Activated naive CD8-positive, alpha-beta T cell treated with anti-CD3 and anti-CD28 coated beads for 36 hours (primary cell): ENCODE data around the gene CDC14B. TPM values are rescaled to one million over a fixed set of nuclear protein-coding genes. Genes with fewer than 3 reads are reported as not detected.

ENCODE experiments used
- DNase-seq: peaks from one replicate; pipeline ENCODE4 v3.0.0; 2021
- H3K27ac Mint-ChIP-seq: one replicate; pipeline ENCODE4 v1.8.0; 2022; ENCODE audit warnings: mild to moderate bottlenecking, moderate library complexity, mixed read lengths
- H3K27me3 Mint-ChIP-seq: one replicate; pipeline ENCODE4 v1.8.0; 2022; ENCODE audit warnings: mild to moderate bottlenecking, mixed read lengths
- H3K36me3 Mint-ChIP-seq: one replicate; pipeline ENCODE4 v1.8.0; 2021; ENCODE audit warnings: mild to moderate bottlenecking, mixed read lengths
- H3K4me1 Mint-ChIP-seq: one replicate; pipeline ENCODE4 v1.8.0; 2021; ENCODE audit warnings: mixed read lengths
- H3K4me3 Mint-ChIP-seq: one replicate; pipeline ENCODE4 v1.8.0; 2022; ENCODE audit warnings: mild to moderate bottlenecking, moderate library complexity, mixed read lengths
- H3K9me3 Mint-ChIP-seq: one replicate; pipeline ENCODE4 v1.8.0; 2022; ENCODE audit warnings: mixed read lengths
- total RNA-seq, 2 experiments: library from RNA; stranded (reverse); gene quantifications; one replicate each; pipeline ENCODE4 v1.2.3, GENCODE V29; 2021

Gene CDC14B
- total RNA-seq, 2 experiments from 2014 or later = 0.56 to 0.70 TPM

DNA sequence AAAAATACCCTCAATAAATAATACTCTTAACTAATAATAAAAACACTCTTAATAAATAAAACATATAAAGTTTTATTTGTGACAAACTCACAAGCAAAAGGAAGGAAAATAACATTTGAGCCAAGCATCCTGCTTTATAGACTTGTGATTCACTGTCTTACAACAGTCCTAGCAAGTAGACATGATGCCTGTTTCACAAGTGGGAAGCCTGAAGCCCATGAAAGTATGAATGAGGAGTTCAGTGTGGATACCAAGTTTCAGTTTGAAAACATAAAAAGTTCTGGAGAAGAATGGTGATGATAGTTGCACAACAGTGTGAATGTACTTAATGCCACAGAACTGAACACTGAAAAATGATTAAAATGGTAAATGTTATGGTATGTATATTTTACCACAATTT lies 158.8 kb downstream of the CDC14B start:
- Mint-ChIP-seq H3K27ac (no peak overlapping the region), H3K4me3 (no peak overlapping the region), H3K27me3 (no peaks in the 10 kb centered on the region), H3K36me3 (peaks cover 7% of the 10 kb centered on the region), H3K4me1 (peaks cover 3% of the 10 kb centered on the region), H3K9me3 (no peaks in the 10 kb centered on the region)
- DNase-seq = no peak

DNA sequence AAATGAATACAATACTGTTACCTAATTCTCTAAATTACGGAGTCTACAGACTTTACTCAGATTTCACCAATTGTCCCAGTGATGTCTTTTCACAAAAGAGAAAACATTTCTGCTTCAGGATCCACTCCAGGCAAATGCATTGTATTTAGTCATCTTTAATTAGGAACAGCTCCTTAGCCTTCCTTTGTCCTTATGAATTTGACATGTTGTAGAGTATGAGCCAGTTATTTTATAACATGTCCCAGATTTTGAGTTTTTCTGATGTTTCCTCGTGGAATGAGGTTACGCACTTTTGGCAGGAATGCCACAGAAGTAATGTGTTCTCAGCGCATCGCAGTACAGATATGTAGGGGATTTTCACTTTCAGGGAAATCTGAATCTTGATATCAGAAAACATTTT lies 159.2 kb downstream of the CDC14B start:
- Mint-ChIP-seq H3K9me3 (no peaks in the 10 kb centered on the region), H3K27me3 (no peaks in the 10 kb centered on the region), H3K36me3 (peaks cover 7% of the 10 kb centered on the region), H3K4me3 (no peak overlapping the region), H3K27ac (no peak overlapping the region), H3K4me1 (peaks cover 3% of the 10 kb centered on the region)
- no peak for DNase-seq

DNA sequence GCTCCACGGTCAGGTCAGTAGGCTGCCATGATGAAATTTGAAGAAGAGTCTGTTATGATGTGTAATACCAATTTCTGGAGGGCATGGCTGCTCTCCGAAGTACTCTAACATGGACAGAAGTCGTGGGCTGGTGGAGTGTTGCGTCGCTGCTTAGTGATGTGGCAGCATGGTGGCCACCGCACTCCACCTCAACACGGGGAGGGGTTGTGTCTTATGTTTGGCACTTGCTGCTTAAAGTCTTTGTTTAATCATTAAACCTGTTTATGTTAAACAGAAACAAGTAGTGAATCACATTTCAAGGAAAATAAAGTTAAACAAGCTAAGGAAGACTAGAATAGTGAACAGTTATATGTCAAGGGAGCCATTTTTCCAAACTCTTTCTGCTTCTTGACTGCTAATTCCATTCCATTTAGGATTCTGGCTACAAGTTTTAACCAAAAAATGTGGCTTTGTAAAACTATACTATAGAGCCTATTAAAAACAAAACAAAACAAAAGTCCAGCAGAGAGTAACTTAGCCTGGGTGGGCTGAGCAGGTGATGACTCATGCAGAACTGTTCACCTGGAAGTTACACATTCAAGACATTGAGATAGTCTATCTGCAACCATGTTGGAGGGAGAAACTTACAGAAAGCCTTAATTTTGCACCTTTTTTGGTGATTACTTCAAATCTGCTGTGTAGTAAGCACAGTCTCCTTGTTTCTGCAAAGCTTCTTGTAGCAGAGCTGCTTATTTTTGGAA lies 160.2 kb downstream of the CDC14B start:
- no peak overlapping the region for H3K4me3 Mint-ChIP-seq
- H3K4me1 Mint-ChIP-seq = peaks cover 3% of the 10 kb centered on the region
- no peak for DNase-seq
- H3K9me3 Mint-ChIP-seq = no peaks in the 10 kb centered on the region
- H3K36me3 Mint-ChIP-seq = peaks cover 7% of the 10 kb centered on the region
- no peak overlapping the region for H3K27ac Mint-ChIP-seq
- H3K27me3 Mint-ChIP-seq = no peaks in the 10 kb centered on the region

DNA sequence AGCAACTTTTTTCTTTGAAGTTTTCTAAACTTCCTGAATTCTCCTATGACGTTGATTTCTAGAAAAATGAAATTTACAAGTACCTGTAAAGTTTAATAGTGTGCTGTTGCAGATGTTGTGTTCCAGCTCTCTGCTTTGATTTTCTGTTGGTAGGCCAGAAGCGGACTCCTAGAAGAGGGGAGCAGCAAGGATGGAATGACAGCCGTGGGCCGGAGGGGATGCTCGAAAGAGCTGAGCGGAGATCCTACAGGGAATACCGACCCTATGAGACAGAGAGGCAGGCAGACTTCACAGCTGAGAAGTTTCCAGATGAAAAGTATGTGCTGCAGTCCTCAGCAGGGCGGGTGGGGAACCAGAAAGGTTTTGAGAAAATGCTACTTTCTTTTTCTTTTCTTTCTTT lies 161.4 kb downstream of the CDC14B start:
- no peak overlapping the region for H3K27ac Mint-ChIP-seq
- H3K36me3 Mint-ChIP-seq = peaks cover 7% of the 10 kb centered on the region
- H3K9me3 Mint-ChIP-seq = no peaks in the 10 kb centered on the region
- no peak for DNase-seq
- peaks cover 9% of the 10 kb centered on the region for H3K4me1 Mint-ChIP-seq
- H3K27me3 Mint-ChIP-seq = no peaks in the 10 kb centered on the region
- H3K4me3 Mint-ChIP-seq = no peak overlapping the region

DNA sequence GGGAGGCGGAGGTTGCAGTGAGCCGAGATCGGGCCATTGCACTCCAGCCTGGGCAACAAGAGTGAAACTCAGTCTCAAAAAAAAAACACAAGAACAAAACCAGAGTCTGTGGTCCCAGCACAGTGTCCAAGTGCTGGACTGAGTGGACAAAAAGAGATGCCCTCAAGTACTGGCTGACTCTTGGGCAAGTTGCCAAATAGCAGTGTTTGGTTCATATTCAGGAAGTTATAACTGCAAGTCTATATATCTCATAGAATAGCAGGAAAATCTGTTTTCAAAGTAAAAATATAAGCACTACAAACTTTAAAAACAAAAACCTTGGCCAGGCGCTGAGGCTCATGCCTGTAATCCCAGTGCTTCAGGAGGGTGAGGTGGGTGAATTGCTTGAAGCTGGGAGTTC lies 162.4 kb downstream of the CDC14B start:
- no peaks in the 10 kb centered on the region for H3K9me3 Mint-ChIP-seq
- no peaks in the 10 kb centered on the region for H3K27me3 Mint-ChIP-seq
- H3K27ac Mint-ChIP-seq = no peak overlapping the region
- no peak overlapping the region for H3K4me3 Mint-ChIP-seq
- DNase-seq = no peak
- peaks cover 14% of the 10 kb centered on the region for H3K4me1 Mint-ChIP-seq
- peaks cover 7% of the 10 kb centered on the region for H3K36me3 Mint-ChIP-seq

DNA sequence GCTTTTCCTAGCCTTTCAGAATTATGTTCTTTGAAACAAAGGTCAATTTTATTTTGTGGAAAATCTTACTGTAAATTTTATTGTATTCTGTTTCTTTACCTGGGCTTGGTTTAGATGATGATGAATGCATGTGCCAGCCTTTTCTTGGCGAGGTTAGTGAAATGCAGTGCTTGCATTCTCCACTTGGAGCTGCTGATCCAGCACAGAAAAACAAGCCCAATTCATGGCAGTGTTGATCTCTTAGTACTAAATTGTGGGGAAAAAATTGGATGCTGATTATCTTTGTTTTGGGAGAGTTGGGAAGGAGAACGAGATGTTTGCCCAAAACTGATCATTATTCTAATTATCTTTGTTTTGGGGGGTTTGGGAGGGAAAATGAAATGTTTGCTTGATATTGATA lies 166.0 kb downstream of the CDC14B start:
- Mint-ChIP-seq H3K4me3 (no peak overlapping the region), H3K27ac (peak overlapping the region; percentile 0), H3K27me3 (peaks cover 10% of the 10 kb centered on the region), H3K36me3 (peaks cover 2% of the 10 kb centered on the region), H3K9me3 (no peaks in the 10 kb centered on the region), H3K4me1 (peaks cover 26% of the 10 kb centered on the region)
- DNase-seq = no peak

DNA sequence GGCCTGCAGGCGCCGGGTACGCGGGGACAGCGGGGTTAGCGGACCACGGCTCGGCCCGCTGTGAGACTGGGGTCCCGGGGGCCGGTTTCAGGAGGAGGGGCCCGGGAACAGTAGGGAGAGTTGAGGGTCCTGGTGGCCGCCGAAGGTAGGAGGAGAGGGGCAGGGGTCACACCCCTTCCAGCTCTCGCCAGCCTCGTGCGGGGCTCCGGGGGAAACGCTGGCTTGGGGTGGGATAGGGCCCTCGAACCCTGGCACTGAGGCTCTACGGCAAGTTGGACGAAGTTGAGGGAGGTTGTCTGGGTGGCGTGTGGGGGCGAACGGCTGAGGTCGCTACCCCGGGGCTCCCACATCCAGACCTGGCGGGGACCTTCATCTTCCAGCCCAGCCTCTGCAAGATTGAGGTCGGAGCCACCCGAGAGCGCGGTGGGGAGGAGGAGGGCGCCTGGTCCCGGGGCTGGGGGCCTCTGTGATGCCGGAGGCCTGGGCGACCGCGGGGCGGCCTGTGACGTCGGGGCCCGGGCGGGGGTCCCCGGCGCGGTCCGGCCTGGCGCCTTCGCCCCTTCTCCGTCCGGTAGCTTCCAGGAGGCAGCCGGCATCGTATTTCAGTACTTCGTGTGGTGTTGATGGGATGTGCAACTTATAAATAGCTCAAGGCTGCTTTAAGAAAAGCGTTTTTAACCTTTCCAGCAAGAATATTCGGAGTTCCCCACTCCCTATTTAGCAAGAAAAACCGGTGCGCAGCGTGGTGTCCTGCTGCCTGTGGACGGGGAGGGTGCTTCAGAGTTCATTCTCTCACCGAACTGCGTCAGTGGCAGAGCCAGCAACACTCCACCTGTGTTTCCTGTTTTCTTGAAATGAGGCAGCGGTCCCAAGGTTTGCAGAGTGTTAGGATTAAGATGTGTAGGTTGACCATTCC lies 168.8 kb downstream of the CDC14B start:
- peak; percentile 26 for DNase-seq
- H3K36me3 Mint-ChIP-seq = no peaks in the 10 kb centered on the region
- peaks cover 31% of the 10 kb centered on the region for H3K4me1 Mint-ChIP-seq
- peaks cover 12% of the 10 kb centered on the region for H3K27me3 Mint-ChIP-seq
- H3K4me3 Mint-ChIP-seq = peak overlapping the region; percentile 84
- peak overlapping the region; percentile 75 for H3K27ac Mint-ChIP-seq
- H3K9me3 Mint-ChIP-seq = no peaks in the 10 kb centered on the region

Other genes with a start within 250 kb of the CDC14B start
- 1 to 10 TPM in 1 of 2 experiments, under 1 TPM in 1; 0.80 to 1.5 TPM for gene SLC35D2, start 236.1 kb downstream of the CDC14B start, total RNA-seq
- gene ZNF367, start 201.5 kb downstream of the CDC14B start, total RNA-seq = 10 to 100 TPM; 40.2 to 40.9 TPM
- 1 to 10 TPM; 6.1 to 7.2 TPM for gene HABP4, start 169.7 kb downstream of the CDC14B start, total RNA-seq
- 1 to 10 TPM; 4.1 to 4.2 TPM for gene PRXL2C, start 35.5 kb upstream of the CDC14B start, total RNA-seq
- 1 to 10 TPM; 8.4 to 9.0 TPM for gene ZNF510, start 158.2 kb upstream of the CDC14B start, total RNA-seq
- 1 to 10 TPM; 2.5 to 4.0 TPM for gene ZNF782, start 234.7 kb upstream of the CDC14B start, total RNA-seq